ENCODE measurements around the gene TLR7.

DNA sequence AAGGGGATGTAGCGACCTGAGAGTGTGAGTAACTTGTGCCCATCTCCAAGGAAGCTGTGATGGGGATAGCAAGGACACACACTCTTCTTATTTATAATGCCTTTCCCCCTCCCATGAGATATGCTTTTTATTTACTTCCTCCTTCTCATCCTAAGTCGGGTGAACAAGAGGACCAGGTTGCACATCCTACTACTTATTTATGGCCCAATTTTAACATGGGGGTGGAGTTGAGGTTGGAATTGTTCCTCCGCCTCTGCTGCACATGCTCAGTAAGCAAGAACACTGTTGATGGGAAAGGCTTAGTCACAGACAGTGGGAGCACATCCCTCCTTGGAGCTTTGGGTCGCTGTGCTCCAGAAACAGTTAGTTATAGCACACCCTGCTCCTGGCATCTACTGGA is 24.3 kb downstream of the TLR7 start:
- TF ChIP-seq POLR2A (IDR thresholded peaks at IDR 0.05; ENCODE audit: low read depth, low read length) (no peak), POLR2AphosphoS5 (IDR thresholded peaks at IDR 0.05; ENCODE audit: low read depth, low read length) (no peak)
